ENCODE results near the gene TLE7.

GRCh38 chr16:71480956-71481355, 39.1 kb upstream of the TLE7 start:
- TF ChIP-seq FOS (IDR thresholded peaks at IDR 0.05; ENCODE audit: low read depth, low read length) (no peak), CTCF (conservative IDR thresholded peaks at IDR 0.05; ENCODE audit: low read depth, low read length) (no peak), CEBPB (IDR thresholded peaks at IDR 0.05; ENCODE audit: low read depth, low read length) (no peak), POLR2A (IDR thresholded peaks at IDR 0.05; ENCODE audit: low read depth, low read length) (no peak), USF2 (IDR thresholded peaks at IDR 0.05; ENCODE audit: low read depth, low read length) (no peak), MAZ (IDR thresholded peaks at IDR 0.05; ENCODE audit: borderline replicate concordance, low read depth, low read length) (no peak)
